KOPT-K1 (cell line): Measurements from ENCODE around the gene MUC5AC.
"Not testable (repeated sequence)": the region's sequence is repeated elsewhere in the genome, so short reads cannot be mapped to it uniquely, and the experiment has no call there.

ENCODE experiments used
- H3K27ac ChIP-seq: fragments of 200-600 bp; sonication (generic); 2 replicates; pipeline ENCODE4 v1.5.1; 2016; ENCODE audit warnings: antibody characterized with exemption, mild to moderate bottlenecking, low read depth, low read length; ENCODE audit not compliant: poor library complexity, severe bottlenecking
- H3K36me3 ChIP-seq: fragments of 200-600 bp; sonication (generic); 2 replicates; pipeline ENCODE4 v1.5.1; 2017; ENCODE audit warnings: antibody characterized with exemption, mild to moderate bottlenecking, low read length, moderate library complexity; ENCODE audit not compliant: insufficient read depth
- H3K9me3 ChIP-seq: fragments of 200-600 bp; sonication (generic); 2 replicates; pipeline ENCODE4 v1.5.1; 2017; ENCODE audit warnings: antibody characterized with exemption, low read length, mild to moderate bottlenecking; ENCODE audit not compliant: insufficient read depth, poor library complexity, severe bottlenecking

The MUC5AC gene

GRCh38 chr11:1173396-1173795 lies 15.6 kb downstream of the MUC5AC start:
- H3K36me3 ChIP-seq, H3K9me3 ChIP-seq, H3K27ac ChIP-seq: not testable (repeated sequence)

GRCh38 chr11:1174441-1175370 lies 17.0 kb downstream of the MUC5AC start:
- H3K27ac ChIP-seq, result no peak overlapping the region
- H3K9me3 ChIP-seq, result no peaks in the 10 kb centered on the region

GRCh38 chr11:1175461-1176223 lies 17.9 kb downstream of the MUC5AC start:
- no peaks in the 10 kb centered on the region for H3K9me3 ChIP-seq
- H3K36me3 ChIP-seq, result no peaks in the 10 kb centered on the region
- no peak overlapping the region for H3K27ac ChIP-seq

More at GRCh38 chr11:1174441-1175370, 17.0 kb downstream of the MUC5AC start:
- H3K36me3 ChIP-seq, result no peaks in the 10 kb centered on the region

- Histone ChIP-seq H3K36me3 (no peaks in the 10 kb centered on the region), H3K27ac (no peak overlapping the region), H3K9me3 (no peaks in the 10 kb centered on the region)
Measured at GRCh38 chr11:1176224-1177019, 18.7 kb downstream of the MUC5AC start.

GRCh38 chr11:1177020-1177770 lies 19.4 kb downstream of the MUC5AC start:
- Histone ChIP-seq H3K9me3 (no peaks in the 10 kb centered on the region), H3K27ac (no peak overlapping the region), H3K36me3 (no peaks in the 10 kb centered on the region)

- H3K36me3 ChIP-seq, result no peaks in the 10 kb centered on the region
- H3K9me3 ChIP-seq, result no peaks in the 10 kb centered on the region
- no peak overlapping the region for H3K27ac ChIP-seq
Measured at GRCh38 chr11:1177771-1178090, 20.0 kb downstream of the MUC5AC start.

GRCh38 chr11:1178201-1178885 lies 20.6 kb downstream of the MUC5AC start:
- H3K9me3 ChIP-seq, result no peaks in the 10 kb centered on the region
- H3K27ac ChIP-seq, result no peak overlapping the region
- H3K36me3 ChIP-seq, result no peaks in the 10 kb centered on the region

GRCh38 chr11:1178906-1179305 lies 21.2 kb downstream of the MUC5AC start:
- Histone ChIP-seq H3K27ac (no peak overlapping the region), H3K36me3 (no peaks in the 10 kb centered on the region), H3K9me3 (no peaks in the 10 kb centered on the region)

GRCh38 chr11:1179641-1180040 lies 21.9 kb downstream of the MUC5AC start:
- Histone ChIP-seq H3K36me3 (no peaks in the 10 kb centered on the region), H3K9me3 (no peaks in the 10 kb centered on the region), H3K27ac (no peak overlapping the region)

GRCh38 chr11:1180171-1180570 lies 22.4 kb downstream of the MUC5AC start:
- Histone ChIP-seq H3K9me3 (no peaks in the 10 kb centered on the region), H3K36me3 (no peaks in the 10 kb centered on the region), H3K27ac (no peak overlapping the region)

- Histone ChIP-seq H3K36me3 (no peaks in the 10 kb centered on the region), H3K9me3 (no peaks in the 10 kb centered on the region), H3K27ac (no peak overlapping the region)
Measured at GRCh38 chr11:1180947-1181391, 23.2 kb downstream of the MUC5AC start.

GRCh38 chr11:1181420-1181819 lies 23.7 kb downstream of the MUC5AC start:
- Histone ChIP-seq H3K9me3 (no peaks in the 10 kb centered on the region), H3K36me3 (no peaks in the 10 kb centered on the region), H3K27ac (no peak overlapping the region)

- Histone ChIP-seq H3K27ac (no peak overlapping the region), H3K9me3 (no peaks in the 10 kb centered on the region), H3K36me3 (no peaks in the 10 kb centered on the region)
Measured at GRCh38 chr11:1181853-1182535, 24.2 kb downstream of the MUC5AC start.
